Adrenal gland (tissue), 5 donors: ENCODE data around the gene ADAMTS12.
"Not testable (repeated sequence)": the region's sequence is repeated elsewhere in the genome, so short reads cannot be mapped to it uniquely, and the experiment has no call there.

Experiments
- POLR2A ChIP-seq, 2 donors: fragments of 450-650 bp; IDR thresholded peaks; one replicate each; pipeline ENCODE4 v1.6.1; 2017; ENCODE audit warnings: antibody characterized with exemption in 2 of 2, mild to moderate bottlenecking in 2 of 2, moderate library complexity in 1 of 2
- TF ChIP-seq, protein P1 (sequence below), 6 experiments: fragments of 450-650 bp in 4 of 6; fragments of 200-600 bp in 2 of 6; sonication (generic) in 1 of 6; IDR thresholded peaks; 1 replicate in 5 of 6; 2 replicates in 1 of 6; pipeline versions ENCODE4 v1.5.1 to v1.8.0; 2016 to 2021; ENCODE audit warnings: antibody characterized with exemption in 6 of 6, mild to moderate bottlenecking in 2 of 6, moderate library complexity in 1 of 6
- donor health status: DM: no; HTN: no; CAD: no.

DNA sequence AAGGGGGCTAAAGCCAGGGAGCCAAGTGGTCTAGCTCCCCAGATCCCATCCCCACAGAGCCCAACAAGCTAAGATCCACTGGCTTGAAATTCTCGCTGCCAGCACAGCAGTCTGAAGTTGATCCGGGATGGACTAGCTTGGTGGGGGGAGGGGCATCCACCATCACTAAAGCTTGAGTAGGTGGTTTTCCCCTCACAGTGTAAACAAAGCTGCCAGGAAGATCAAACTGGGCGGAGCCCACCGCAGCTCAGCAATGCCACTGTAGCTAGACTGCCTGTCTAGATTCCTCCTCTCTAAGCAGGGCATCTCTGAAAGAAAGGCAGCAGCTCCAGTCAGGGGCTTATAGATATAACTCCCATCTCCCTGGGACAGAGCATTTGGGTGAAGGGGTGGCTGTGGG lies 32.6 kb downstream of the ADAMTS12 start:
- not testable (repeated sequence) for TF ChIP-seq POLR2A (IDR thresholded peaks at IDR 0.05)
- TF ChIP-seq, protein P1, sequence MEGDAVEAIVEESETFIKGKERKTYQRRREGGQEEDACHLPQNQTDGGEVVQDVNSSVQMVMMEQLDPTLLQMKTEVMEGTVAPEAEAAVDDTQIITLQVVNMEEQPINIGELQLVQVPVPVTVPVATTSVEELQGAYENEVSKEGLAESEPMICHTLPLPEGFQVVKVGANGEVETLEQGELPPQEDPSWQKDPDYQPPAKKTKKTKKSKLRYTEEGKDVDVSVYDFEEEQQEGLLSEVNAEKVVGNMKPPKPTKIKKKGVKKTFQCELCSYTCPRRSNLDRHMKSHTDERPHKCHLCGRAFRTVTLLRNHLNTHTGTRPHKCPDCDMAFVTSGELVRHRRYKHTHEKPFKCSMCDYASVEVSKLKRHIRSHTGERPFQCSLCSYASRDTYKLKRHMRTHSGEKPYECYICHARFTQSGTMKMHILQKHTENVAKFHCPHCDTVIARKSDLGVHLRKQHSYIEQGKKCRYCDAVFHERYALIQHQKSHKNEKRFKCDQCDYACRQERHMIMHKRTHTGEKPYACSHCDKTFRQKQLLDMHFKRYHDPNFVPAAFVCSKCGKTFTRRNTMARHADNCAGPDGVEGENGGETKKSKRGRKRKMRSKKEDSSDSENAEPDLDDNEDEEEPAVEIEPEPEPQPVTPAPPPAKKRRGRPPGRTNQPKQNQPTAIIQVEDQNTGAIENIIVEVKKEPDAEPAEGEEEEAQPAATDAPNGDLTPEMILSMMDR (IDR thresholded peaks at IDR 0.05), result not testable (repeated sequence)
